ENCODE results near the gene LRRC7.

- TF ChIP-seq YY1 (IDR thresholded peaks at IDR 0.05; ENCODE audit: insufficient read depth, insufficient read length) (no peak), ZNF274 (IDR thresholded peaks at IDR 0.05; ENCODE audit: low read depth, low read length) (no peak), SUZ12 (IDR thresholded peaks at IDR 0.05; ENCODE audit: extremely low read depth, insufficient read depth, insufficient read length) (no peak)
Measured at GRCh38 chr1:70115315-70115714, 547.6 kb downstream of the LRRC7 start.
